Breast epithelium (tissue), 3 donors: Measurements from ENCODE around the gene OLR1.

ENCODE experiments used
- POLR2A ChIP-seq: fragments of 450-650 bp; IDR thresholded peaks from one replicate; pipeline ENCODE4 v1.6.1; 2016; ENCODE audit warnings: antibody characterized with exemption, mild to moderate bottlenecking, moderate library complexity
- TF ChIP-seq, protein P1 (sequence below), 3 donors: fragments of 450-650 bp; IDR thresholded peaks; one replicate each; pipeline ENCODE4 v1.5.1; 2016 to 2017; ENCODE audit warnings: antibody characterized with exemption in 3 of 3, mild to moderate bottlenecking in 3 of 3, moderate library complexity in 3 of 3

- peak; percentile 68 for TF ChIP-seq POLR2A
- TF ChIP-seq, protein P1, sequence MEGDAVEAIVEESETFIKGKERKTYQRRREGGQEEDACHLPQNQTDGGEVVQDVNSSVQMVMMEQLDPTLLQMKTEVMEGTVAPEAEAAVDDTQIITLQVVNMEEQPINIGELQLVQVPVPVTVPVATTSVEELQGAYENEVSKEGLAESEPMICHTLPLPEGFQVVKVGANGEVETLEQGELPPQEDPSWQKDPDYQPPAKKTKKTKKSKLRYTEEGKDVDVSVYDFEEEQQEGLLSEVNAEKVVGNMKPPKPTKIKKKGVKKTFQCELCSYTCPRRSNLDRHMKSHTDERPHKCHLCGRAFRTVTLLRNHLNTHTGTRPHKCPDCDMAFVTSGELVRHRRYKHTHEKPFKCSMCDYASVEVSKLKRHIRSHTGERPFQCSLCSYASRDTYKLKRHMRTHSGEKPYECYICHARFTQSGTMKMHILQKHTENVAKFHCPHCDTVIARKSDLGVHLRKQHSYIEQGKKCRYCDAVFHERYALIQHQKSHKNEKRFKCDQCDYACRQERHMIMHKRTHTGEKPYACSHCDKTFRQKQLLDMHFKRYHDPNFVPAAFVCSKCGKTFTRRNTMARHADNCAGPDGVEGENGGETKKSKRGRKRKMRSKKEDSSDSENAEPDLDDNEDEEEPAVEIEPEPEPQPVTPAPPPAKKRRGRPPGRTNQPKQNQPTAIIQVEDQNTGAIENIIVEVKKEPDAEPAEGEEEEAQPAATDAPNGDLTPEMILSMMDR (IDR thresholded peaks at IDR 0.05): peak; percentile 9 to 15 (median 11)
Observed at GRCh38 chr12:10212739-10213131, 40.8 kb upstream of the OLR1 start, which contains the start of gene GABARAPL1.
